Prostate gland (tissue), 2 donors: ENCODE results near the gene ITGAX. TPM values are rescaled to one million over a fixed set of nuclear protein-coding genes. Genes with fewer than 3 reads are reported as not detected.

Source experiments
- DNase-seq: peaks from one replicate; pipeline ENCODE4 v3.0.0-alpha.2; 2019; ENCODE audit warnings: low spot score
- H3K27ac ChIP-seq, 2 donors: fragments of 200-600 bp; sonication (generic); 2 replicates each; pipeline ENCODE4 v1.5.1; 2017 to 2019
- H3K27me3 ChIP-seq: fragments of 200-600 bp; sonication (generic); replicated peaks from 2 replicates; pipeline ENCODE4 v1.5.1; 2019; ENCODE audit not compliant: insufficient read depth
- H3K36me3 ChIP-seq, 2 donors: fragments of 200-600 bp; sonication (generic); 1 replicate in 1 of 2; 2 replicates in 1 of 2; pipeline versions ENCODE4 v1.5.1 to v1.8.1; 2017 to 2019
- H3K4me1 ChIP-seq: fragments of 200-600 bp; sonication (generic); replicated peaks from 2 replicates; pipeline ENCODE4 v1.5.1; 2019
- H3K4me3 ChIP-seq, 2 donors: fragments of 200-600 bp; sonication (generic); 2 replicates each; pipeline ENCODE4 v1.5.1; 2017 to 2019
- H3K9me3 ChIP-seq: fragments of 200-600 bp; sonication (generic); 2 replicates; pipeline ENCODE4 v1.5.1; 2017
- POLR2A ChIP-seq: fragments of 450-650 bp; IDR thresholded peaks from one replicate; pipeline ENCODE4 v1.6.1; 2016; ENCODE audit warnings: antibody characterized with exemption, mild to moderate bottlenecking
- POLR2AphosphoS5 ChIP-seq: sonication (generic); formaldehyde crosslinking; IDR thresholded peaks from one replicate; pipeline ENCODE4 v1.6.1; 2017; ENCODE audit warnings: antibody characterized with exemption
- WGBS: methylation state at CpG from one replicate; pipeline ENCODE4 v1.1.5; 2018; 5-methylcytosine and 5-hydroxymethylcytosine counted together
- intact Hi-C: fragments of 100-400 bp; cut with DNase I; formaldehyde crosslinking; loops from one replicate; pipeline ENCODE4 v1.14.2; 2022
- total RNA-seq, 2 donors: library from RNA; depleted of rRNA; stranded (reverse); fragments of >200 nt; gene quantifications; one replicate each; pipeline ENCODE4 v1.1.0, GENCODE V29; 2016
- TF ChIP-seq, protein P1 (sequence below), 4 experiments: fragments of 200-600 bp in 2 of 4; fragments of 450-650 bp in 2 of 4; sonication (generic) in 2 of 4; IDR thresholded peaks; 1 replicate in 3 of 4; 2 replicates in 1 of 4; pipeline ENCODE4 v1.5.1; 2016 to 2019; ENCODE audit warnings: antibody characterized with exemption in 4 of 4, mild to moderate bottlenecking in 2 of 4, moderate library complexity in 2 of 4

The ITGAX gene
- total RNA-seq, 2 donors from 2014 or later = 2.0 to 3.7 TPM

- H3K27me3 ChIP-seq = no peaks in the 10 kb centered on the region
- TF ChIP-seq POLR2AphosphoS5 (no peak), POLR2A (no peak)
- TF ChIP-seq, protein P1, sequence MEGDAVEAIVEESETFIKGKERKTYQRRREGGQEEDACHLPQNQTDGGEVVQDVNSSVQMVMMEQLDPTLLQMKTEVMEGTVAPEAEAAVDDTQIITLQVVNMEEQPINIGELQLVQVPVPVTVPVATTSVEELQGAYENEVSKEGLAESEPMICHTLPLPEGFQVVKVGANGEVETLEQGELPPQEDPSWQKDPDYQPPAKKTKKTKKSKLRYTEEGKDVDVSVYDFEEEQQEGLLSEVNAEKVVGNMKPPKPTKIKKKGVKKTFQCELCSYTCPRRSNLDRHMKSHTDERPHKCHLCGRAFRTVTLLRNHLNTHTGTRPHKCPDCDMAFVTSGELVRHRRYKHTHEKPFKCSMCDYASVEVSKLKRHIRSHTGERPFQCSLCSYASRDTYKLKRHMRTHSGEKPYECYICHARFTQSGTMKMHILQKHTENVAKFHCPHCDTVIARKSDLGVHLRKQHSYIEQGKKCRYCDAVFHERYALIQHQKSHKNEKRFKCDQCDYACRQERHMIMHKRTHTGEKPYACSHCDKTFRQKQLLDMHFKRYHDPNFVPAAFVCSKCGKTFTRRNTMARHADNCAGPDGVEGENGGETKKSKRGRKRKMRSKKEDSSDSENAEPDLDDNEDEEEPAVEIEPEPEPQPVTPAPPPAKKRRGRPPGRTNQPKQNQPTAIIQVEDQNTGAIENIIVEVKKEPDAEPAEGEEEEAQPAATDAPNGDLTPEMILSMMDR (IDR thresholded peaks at IDR 0.05) = no peak
- H3K27ac ChIP-seq = no peak overlapping the region
- H3K9me3 ChIP-seq = no peaks in the 10 kb centered on the region
- no peak overlapping the region for H3K4me3 ChIP-seq
- no peak for DNase-seq
- no peaks in the 10 kb centered on the region for H3K4me1 ChIP-seq
- intact Hi-C loops = no loop called here
- H3K36me3 ChIP-seq = no peaks in the 10 kb centered on the region
- 64% methylated on average over 18 of the region's 18 CpGs for WGBS
These were observed 2.5 kb downstream of the ITGAX start for GRCh38 chr16:31357324-31358109.

DNA sequence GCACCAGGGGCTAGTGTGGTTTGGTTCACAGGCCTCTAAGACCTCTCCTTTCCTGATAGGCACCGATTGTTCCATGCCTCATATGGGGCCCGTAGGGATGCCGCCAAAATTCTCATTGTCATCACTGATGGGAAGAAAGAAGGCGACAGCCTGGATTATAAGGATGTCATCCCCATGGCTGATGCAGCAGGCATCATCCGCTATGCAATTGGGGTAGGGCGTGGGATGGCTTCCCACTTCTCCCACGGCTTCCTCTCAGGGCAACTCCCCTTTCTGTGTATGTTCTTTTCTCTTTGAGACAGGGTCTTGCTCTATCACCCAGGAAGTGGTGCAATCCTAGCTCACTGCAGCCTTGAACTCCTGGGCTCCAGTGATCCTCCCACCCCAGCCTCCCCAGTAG is 5.3 kb downstream of the ITGAX start:
- 91% methylated on average over 7 of the region's 7 CpGs for WGBS
- TF ChIP-seq, protein P1 (IDR thresholded peaks at IDR 0.05) = no peak
- TF ChIP-seq POLR2A (no peak), POLR2AphosphoS5 (no peak)
- intact Hi-C loops = no loop called here
- Histone ChIP-seq H3K4me1 (no peaks in the 10 kb centered on the region), H3K27ac (no peak overlapping the region), H3K9me3 (no peaks in the 10 kb centered on the region), H3K36me3 (no peaks in the 10 kb centered on the region), H3K27me3 (no peaks in the 10 kb centered on the region), H3K4me3 (no peak overlapping the region)
- no peak for DNase-seq

DNA sequence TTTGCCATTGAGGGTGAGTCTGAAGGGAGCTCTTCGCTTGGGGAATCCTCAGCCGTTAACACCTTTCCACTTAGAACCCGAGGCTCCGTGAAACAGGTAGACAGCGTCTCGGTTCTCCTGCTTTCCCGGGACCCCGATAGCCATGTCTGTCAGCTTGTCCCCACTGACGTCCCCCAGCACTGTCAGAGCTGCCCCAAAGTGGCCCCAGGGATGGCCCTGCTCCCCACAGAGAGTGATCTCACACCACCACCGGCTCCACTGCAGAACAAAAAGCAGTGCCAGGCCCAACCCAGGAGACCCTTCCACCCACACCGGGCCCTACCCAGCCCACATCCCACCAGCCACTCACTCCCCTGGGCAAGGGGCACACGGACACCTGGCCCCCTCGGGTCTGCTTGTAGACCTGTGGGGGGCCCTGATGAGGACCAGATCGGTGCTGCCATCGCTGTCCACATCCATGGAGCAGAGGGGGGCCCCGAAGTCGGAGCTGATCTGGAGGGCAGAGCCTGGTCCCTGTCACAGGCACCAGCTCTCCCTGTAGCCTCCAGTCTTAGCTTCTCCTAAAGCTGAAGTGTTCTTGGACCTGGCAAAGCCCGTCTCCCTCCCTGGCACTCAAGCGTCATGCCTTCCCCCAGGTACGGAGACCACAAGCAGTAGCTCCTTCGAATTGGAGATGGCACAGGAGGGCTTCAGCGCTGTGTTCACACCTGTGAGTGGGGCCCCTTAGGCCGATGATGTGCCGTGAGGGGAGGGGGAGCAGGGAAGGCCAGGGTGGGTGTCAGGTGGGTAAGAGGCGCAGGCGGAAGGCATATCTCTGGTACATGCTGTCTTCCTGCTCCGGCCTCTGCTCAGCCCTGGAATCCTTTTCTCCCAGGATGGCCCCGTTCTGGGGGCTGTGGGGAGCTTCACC is 6.5 kb downstream of the ITGAX start:
- no peaks in the 10 kb centered on the region for H3K9me3 ChIP-seq

DNA sequence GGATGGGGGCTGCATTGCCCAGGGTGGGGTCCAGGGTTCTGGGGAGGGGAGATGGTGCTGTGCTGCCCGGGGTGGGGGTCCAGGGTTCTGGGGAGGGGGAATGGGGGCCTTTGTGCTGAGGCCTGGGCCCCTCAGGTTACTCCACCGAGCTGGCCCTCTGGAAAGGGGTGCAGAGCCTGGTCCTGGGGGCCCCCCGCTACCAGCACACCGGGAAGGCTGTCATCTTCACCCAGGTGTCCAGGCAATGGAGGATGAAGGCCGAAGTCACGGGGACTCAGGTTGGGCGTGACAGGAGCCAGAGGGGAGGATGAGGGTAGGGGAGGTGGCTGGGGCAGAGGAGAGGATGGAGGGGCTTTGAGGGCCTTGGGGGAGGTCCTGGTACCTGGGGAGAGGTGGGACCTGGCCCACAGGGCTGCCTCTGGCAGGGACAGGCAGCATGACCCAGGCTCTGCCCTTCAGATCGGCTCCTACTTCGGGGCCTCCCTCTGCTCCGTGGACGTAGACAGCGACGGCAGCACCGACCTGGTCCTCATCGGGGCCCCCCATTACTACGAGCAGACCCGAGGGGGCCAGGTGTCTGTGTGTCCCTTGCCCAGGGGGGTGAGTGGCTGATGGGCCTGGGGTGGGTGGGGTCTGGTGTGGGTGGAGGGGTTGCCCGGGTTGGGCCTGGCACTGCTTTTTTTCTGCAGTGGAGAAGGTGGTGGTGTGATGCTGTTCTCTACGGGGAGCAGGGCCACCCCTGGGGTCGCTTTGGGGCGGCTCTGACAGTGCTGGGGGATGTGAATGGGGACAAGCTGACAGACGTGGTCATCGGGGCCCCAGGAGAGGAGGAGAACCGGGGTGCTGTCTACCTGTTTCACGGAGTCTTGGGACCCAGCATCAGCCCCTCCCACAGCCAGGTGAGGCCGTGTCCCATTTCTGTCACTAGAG is 7.8 kb downstream of the ITGAX start:
- Histone ChIP-seq H3K4me3 (no peak overlapping the region), H3K9me3 (no peaks in the 10 kb centered on the region), H3K27ac (no peak overlapping the region), H3K4me1 (no peaks in the 10 kb centered on the region), H3K36me3 (no peaks in the 10 kb centered on the region), H3K27me3 (no peaks in the 10 kb centered on the region)
- WGBS = 86% methylated on average over 23 of the region's 26 CpGs
- TF ChIP-seq POLR2A = no peak
- TF ChIP-seq, protein P1 (IDR thresholded peaks at IDR 0.05) = no peak
- no peak for TF ChIP-seq POLR2AphosphoS5
- intact Hi-C loops = no loop called here
- no peak for DNase-seq

More for the DNA sequence above, 6.5 kb downstream of the ITGAX start:
- DNase-seq = no peak
- WGBS = 78% methylated on average over 28 of the region's 28 CpGs
- H3K4me3 ChIP-seq = no peak overlapping the region
- H3K27ac ChIP-seq = no peak overlapping the region
- H3K36me3 ChIP-seq = no peaks in the 10 kb centered on the region
- H3K4me1 ChIP-seq = no peaks in the 10 kb centered on the region
- intact Hi-C loops = no loop called here
- no peaks in the 10 kb centered on the region for H3K27me3 ChIP-seq
- TF ChIP-seq, protein P1 (IDR thresholded peaks at IDR 0.05) = no peak
- no peak for TF ChIP-seq POLR2AphosphoS5
- no peak for TF ChIP-seq POLR2A
